HuH-7 (cell line): ENCODE results near the gene HOXA7.

ENCODE experiments used
- DNase-seq: peaks from one replicate; pipeline ENCODE4 v3.0.0; 2011; ENCODE audit warnings: low spot score

The HOXA7 gene

GRCh38 chr7:27182285-27182841, 25.9 kb upstream of the HOXA7 start:
- DNase-seq: no peak

- DNase-seq: no peak
Measured at GRCh38 chr7:27181795-27182275, 25.4 kb upstream of the HOXA7 start.

GRCh38 chr7:27180431-27181420, 24.3 kb upstream of the HOXA7 start:
- DNase-seq: no peak

GRCh38 chr7:27179503-27180430, 23.3 kb upstream of the HOXA7 start:
- peak; percentile 94 for DNase-seq

GRCh38 chr7:27179030-27179429, 22.6 kb upstream of the HOXA7 start:
- DNase-seq: no peak

- no peak for DNase-seq
Measured at GRCh38 chr7:27178366-27178765, 21.9 kb upstream of the HOXA7 start.

- no peak for DNase-seq
Measured at GRCh38 chr7:27177795-27178320, 21.4 kb upstream of the HOXA7 start.

GRCh38 chr7:27176962-27177794, 20.7 kb upstream of the HOXA7 start:
- DNase-seq: no peak

GRCh38 chr7:27176524-27176845, 20.0 kb upstream of the HOXA7 start:
- no peak for DNase-seq

- DNase-seq: no peak
Measured at GRCh38 chr7:27175626-27176523, 19.4 kb upstream of the HOXA7 start.

- DNase-seq: peak; percentile 78
Measured at GRCh38 chr7:27174874-27175625, 18.6 kb upstream of the HOXA7 start.

GRCh38 chr7:27173956-27174873, 17.7 kb upstream of the HOXA7 start, which contains the start of gene HOXA10:
Gene HOXA10, minus strand, starts transcription at chr7:27174320. Its CDS starts 14 bp downstream, at chr7:27174306.
- no peak for DNase-seq

- no peak for DNase-seq
Measured at GRCh38 chr7:27173511-27173955, 17.1 kb upstream of the HOXA7 start.

- DNase-seq: no peak
Measured at GRCh38 chr7:27172823-27173510, 16.5 kb upstream of the HOXA7 start.

- DNase-seq: no peak
Measured at GRCh38 chr7:27172315-27172774, 15.9 kb upstream of the HOXA7 start.

- no peak for DNase-seq
Measured at GRCh38 chr7:27171637-27172314, 15.3 kb upstream of the HOXA7 start.

- DNase-seq: no peak
Measured at GRCh38 chr7:27171325-27171636, 14.8 kb upstream of the HOXA7 start.
